Measurements from ENCODE around the gene PTPDC1.

Gene PTPDC1, protein sequence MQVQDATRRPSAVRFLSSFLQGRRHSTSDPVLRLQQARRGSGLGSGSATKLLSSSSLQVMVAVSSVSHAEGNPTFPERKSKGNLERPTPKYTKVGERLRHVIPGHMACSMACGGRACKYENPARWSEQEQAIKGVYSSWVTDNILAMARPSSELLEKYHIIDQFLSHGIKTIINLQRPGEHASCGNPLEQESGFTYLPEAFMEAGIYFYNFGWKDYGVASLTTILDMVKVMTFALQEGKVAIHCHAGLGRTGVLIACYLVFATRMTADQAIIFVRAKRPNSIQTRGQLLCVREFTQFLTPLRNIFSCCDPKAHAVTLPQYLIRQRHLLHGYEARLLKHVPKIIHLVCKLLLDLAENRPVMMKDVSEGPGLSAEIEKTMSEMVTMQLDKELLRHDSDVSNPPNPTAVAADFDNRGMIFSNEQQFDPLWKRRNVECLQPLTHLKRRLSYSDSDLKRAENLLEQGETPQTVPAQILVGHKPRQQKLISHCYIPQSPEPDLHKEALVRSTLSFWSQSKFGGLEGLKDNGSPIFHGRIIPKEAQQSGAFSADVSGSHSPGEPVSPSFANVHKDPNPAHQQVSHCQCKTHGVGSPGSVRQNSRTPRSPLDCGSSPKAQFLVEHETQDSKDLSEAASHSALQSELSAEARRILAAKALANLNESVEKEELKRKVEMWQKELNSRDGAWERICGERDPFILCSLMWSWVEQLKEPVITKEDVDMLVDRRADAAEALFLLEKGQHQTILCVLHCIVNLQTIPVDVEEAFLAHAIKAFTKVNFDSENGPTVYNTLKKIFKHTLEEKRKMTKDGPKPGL

DNA sequence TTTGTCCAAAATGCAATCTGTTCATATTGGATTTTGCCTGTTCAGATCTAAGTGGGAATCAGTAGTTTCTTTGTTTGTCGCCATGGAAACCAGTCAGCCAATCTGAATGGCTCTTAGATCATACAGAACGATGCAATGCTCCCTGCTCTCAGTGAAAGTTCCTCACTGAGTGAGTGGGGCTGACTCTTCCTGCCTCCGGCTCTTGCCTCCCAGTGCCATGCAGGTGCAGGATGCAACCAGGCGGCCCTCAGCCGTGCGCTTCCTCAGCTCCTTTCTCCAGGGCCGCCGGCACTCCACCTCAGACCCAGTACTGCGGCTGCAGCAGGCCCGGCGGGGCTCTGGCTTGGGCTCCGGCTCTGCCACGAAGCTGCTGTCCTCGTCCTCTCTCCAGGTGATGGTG is at the start of gene PTPDC1:
Gene PTPDC1, plus strand, starts transcription at position 151 of the 400 bp plus-strand sequence. Its CDS starts 67 bp downstream, at position 218.
- no peak for DNase-seq

DNA sequence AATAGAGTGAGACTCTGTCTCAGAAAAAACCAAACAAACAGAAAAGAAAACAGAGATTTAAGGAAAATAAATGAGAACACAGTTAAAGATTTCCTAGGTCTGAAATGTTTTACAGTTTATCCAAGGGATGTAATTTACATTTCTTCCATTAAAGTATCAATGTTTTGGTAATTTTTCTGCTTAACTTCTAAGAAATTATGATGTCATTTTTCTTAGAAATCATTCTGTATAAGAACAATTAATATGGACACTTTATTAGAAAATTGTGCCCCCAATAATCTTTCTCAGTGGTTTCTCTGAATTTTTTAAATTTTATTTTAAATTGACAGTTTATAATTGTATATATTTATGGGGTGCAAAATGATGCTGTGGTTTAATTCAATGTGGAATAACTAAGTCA is 49.8 kb upstream of the PTPDC1 start:
- DNase-seq = no peak

DNA sequence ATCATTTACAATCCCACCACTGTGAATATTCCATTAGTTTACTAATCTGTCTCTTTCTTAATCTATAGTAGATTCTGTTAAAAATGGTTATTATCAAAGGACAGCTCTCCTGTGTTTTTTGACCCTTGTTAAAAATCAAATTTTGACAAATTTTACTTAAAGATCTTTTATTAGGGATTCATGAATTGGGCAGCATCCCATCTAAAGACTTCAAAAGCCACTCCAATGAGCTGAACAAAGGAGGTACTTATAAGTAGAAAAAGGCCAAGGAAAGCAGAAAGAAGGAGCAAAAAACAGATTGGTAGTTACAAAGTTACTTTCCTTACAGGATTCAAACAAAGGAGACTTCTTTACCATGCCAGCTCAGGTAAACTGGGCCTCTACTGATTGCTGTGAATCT is 44.5 kb upstream of the PTPDC1 start:
- no peak for DNase-seq

DNA sequence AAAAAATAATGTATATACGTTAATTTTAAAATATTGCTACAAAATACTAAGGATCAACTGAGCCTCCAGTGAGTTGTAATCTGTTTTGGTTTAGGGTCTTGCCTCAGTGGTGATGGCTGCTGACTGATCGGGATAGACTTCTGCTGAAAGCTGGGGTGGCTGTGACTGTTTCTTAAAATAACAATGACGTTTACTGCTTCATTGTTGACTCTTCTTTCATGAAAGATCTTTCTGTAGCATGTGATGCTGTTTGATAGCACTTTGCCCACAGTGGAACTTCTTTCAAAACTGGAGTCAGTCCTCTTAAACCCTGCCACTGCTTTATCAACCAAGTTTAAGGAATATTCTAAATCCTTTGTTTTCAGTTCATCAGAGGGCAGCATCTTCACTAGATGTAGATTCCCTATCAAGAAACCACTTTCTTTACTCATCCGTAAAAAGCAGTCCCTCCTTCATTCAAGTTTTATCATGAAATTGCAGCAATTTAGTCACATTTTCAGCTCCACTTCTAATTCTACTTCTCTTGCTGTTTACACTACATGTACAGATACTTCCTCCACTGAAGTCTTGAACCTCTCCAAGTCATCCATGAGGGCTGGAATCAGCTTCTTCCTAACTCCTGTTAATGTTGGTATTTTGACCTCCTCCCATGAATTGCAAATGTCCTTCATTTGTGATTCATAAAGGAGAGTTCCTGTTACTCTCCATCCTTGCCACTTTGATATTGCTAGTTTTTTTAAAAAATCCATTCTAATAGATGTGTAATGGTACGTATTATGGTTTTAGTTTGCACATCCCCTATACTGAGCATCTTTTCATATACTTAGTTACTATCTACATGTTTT is 41.5 kb upstream of the PTPDC1 start:
- DNase-seq = no peak

DNA sequence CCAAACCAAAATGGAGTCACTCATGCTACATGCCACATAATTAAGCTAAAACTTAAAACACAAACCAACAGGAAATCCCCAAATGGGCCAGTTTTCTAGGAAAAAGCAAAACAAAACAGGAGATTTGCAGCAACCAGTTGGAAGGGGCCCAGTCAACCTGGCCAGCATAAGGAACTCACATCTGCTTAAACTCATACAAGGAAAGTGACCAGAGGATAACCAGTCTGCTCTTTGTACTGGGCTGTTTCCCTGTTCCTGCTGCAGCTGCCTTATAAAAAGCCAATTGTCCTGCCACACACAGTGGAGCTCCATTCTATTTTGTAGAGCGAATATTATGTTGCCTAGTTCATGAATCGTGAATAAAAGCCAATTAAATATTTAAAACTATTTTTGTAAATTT is 29.5 kb upstream of the PTPDC1 start:
- no peak for DNase-seq

DNA sequence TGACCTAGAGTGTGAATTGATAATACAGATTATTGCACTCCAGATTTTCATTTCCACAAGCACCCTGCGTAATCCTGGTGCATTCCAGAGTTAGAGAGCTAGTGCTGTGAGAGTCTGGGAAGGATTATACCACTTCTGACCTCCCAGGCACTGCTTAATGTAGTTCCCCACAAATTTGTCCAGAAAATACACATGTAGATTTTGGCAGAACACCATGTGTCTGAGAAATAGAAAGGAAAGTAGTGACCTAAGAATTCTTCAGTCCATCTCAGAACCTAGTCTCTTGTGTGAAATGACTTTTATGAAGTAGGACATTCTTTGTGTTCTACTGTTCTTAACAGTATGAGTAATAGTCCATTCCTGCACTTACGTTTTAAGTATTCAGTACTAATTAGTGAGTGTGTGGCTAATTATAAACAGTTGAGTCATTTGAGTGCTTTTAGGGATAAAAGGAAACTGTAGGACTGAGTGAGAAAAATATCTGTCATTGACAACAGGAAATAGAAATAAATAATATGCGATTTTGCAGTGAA is 27.8 kb upstream of the PTPDC1 start:
- no peak for DNase-seq

DNA sequence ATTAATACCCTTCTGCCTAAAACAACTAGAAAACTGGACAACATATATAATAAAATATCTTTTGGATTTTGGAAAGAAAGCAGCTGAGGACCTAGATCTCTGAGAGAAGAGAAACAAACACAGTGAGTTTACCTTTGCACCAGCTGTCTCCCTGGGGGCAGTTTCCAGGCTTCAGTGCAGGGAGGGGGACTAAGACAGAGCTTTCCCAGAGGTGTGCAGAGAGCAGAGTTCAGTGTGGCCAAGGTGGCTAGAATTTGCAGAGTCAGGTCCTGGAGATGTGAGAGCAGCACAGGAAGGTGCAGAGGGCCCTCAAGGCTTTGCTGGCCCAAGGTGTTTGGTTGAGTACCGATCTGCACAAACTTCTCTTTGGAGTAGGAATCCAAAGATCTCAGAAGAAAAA is 26.3 kb upstream of the PTPDC1 start:
- no peak for DNase-seq

DNA sequence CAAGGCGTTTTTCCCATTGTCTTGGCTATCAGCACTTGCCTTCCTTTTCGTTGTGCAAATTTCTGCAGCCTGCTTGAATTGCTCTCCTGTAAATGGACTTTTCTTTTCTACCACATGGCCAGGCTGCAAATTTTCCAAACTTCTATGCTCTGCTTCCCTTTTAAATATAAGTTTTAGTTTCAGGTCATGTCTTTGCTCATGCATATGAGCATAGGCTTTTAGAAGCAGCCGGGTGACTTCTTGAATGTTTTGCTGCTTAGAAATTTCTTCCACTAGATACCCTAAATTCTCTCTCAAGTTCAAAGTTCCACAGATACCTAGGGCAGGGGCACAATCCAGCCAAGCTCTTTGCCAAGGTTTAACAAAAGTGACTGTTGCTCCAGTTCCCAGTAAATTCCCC is 22.4 kb upstream of the PTPDC1 start:
- DNase-seq = no peak

DNA sequence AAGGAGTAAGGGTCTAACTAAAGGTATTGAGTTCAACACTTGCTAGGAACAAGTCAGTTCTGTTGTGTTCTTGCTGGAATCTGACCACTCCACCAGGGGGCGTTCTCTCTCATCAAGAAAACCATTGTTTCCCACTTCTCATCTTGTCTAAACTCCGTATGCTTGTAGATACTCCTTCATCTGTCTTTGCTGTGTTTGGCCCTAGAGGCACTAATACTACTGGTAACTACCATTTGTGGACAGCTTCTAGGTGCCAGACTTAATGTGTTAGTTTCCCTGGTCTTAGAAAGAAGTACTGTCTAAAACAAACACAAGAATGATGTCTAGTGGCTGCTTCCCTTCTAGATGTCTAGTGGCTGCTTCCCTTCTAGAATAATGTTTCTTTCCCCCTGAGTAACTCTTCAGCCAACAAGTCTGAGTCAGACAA is 18.7 kb upstream of the PTPDC1 start:
- DNase-seq = peak; percentile 36 to 61 (median 50)

DNA sequence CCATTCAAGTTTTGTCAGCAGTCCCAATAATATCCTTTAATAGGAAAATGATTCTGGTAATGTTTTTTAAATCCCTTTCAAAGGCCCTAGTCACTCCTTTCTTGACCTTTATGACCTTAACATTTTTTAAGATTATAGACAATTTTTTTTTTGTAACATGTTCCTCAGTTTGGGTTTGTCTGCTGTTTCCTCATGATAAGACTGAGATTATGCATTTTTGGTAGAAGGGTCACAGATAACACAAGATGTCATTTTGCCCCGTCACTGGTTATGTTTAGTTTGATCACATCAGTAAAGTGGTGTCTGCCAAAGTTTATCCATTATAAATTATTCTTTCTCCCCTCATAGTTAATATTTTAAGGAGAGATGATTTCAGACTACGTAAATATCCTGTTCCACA is 16.0 kb upstream of the PTPDC1 start:
- DNase-seq = no peak

DNA sequence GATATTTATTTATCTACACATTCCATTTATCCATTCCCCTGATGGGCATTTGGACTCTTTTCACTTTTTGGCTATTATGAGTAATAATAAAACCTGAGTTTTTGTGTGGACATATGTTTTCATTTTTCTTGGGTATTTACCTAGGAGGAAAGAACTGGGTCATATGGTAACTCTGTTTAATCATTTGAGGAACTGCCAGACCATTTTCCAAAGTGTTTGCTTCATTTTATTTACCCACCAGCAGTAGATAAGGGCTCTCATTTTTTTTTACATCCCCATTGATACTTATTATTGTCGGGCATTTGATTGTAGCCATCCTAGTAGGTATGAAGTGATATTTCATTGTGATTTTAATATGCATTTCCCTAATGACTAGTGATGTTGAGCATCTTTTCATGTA is 7.7 kb upstream of the PTPDC1 start:
- no peak for DNase-seq

DNA sequence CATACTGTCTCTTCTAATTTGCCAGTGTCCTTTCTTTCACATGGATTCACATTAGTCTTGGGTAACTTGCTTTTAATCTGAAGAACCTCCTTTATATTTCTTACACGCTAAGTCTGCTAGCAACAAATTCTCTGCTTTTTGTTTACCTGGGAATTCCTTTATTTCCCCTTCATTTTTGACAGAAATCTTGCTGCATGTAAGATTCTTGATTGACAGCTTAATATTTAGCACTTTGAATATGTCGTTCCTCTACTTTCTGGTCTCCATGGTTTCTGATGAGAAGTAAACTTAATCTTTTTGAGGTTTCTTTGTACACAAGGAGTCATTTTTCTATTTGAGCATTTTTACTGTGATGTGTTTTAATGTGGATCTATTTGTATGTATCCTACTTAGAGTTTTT is 6.2 kb upstream of the PTPDC1 start:
- no peak for DNase-seq

DNA sequence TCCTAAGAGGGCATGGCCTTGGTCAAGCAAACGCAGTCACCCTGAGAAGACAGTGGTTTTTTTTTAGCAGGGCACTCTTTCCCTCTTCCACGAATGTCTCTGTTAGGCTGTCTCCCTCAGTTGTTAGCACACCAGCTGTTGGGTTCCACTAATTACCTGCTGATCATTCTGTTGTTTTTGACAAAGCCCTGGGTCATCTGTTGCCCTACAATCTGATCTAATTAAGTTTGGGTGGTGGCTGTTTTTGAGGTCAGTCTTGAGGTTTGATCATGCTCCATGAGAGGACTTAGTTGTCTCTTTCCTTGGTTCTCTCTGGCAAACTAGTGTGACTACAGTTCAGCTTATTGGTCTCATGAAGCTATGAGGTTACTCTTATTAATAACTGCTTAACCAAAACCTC is 5.0 kb upstream of the PTPDC1 start:
- no peak for DNase-seq

DNA sequence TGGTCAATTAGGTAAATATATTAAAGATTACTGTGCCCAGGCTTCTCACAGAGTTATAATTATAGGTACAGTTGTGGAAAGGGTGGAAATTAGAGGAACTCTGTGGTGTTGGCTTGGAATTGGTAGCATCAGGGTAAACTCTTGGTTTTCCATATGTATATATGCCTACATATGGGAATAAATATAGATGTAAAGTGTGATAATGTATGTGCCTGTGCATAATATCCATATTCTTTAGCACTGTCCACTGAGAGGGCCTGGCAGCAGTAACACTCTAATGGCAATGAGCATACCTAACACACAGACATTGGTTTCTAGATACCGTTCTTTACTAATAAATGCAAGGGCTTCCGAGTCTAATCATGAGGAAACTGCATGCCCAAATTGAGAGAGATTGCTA is 4.0 kb upstream of the PTPDC1 start:
- no peak for DNase-seq

DNA sequence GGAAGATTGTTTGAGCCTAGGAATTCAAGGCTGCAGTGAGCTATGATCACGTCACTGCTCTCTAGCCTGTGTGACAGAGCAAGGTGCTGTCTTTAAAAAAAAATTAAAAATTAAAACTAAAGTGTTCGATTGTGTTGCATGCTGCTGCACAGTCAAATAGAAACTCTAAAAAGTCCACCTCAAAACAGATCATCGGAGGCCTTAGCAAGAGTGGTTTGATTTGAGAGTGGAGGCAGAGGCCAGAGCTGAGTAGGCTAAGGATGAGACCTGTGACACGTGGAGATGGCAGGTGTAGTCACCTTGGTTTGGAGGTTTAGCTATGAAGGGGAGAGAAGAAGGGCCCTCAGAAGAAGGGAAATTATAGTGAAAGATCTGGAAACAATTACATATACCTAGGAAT is 2.8 kb upstream of the PTPDC1 start:
- DNase-seq = no peak

DNA sequence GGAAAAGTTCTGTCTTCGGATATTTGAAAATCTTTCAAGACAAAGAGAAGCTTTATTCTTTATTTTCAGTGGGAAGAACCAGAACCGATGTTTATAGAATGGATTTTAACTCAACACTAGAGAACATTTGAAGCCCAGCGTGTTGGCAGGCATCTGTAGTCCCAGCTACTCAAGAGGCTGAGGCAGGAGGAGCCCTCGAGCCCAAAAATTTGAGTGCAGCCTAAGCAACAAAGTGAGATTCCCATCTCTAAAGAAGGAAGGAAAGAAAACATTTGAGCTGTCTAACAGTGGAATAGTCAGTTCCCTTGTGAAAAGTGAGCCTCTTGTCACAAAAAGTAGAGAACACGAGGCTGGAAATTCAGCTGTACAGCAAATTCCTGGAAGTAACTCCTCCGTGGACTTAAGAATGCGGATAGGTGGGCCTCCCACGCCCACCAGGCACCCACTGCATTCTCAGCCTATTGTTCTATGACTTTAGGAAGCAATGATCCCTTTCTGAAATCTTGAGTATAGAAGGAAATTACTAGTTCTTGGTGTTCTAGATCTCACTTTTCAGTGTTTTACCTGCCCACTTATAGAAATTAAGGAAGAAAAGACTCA is 2.3 kb upstream of the PTPDC1 start:
- DNase-seq = no peak

DNA sequence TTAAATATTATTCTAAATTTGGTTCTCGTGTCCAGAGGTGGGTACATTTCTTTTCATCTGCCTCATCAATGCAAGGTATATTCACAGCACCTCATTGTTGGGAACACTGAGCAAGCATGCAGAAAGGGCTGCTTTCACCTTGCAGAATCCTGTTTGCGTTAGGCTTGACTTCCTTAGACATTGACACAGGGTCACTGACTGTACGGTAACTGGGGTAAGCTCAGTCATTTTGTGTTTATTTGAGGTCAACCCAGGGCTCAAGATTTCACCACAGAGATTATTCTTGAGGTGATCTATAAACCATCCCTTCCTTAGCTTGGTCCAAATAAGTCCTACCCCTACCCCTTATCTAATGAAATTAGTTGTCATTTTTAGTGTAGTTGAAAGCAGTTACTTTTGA is 1.7 kb upstream of the PTPDC1 start:
- DNase-seq = no peak

DNA sequence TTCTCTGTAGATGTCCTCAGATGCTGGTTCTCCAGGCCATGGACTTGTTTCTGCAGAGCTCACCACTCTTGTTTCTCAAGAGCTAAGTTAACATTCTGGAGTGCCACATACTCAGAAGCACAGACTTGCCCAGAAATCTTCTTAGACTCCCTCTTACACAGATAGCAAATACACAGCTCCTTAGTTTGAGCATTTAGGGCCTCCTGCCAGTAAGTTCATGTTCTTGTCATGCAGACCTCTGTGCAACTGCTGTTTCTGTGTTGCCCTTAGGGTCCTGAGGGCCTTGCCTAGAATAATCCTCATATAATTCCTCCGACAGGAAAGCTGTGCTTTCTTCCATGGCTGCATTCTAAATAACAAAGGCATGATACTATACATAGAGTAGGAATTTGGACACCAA is 1.3 kb upstream of the PTPDC1 start:
- no peak for DNase-seq

DNA sequence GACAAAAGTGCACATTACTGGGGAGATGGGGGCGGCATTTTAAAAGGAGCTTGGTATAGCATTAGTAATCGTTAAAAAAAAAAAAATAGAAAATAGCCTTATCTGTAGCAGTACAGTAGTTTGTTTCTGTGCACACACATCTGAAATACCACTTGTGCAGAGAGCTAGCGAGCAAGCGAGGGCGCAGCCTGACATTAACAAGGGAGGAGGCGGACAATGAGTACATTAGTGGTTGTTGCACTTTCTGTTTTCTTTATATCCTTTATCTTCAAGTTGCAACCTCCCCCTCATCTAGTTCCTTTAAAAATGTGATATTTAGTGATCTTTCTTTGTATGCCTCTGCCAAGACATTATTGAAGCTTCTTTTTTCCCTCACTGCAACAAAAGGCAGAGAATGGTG is 880 bp upstream of the PTPDC1 start:
- no peak for DNase-seq

DNA sequence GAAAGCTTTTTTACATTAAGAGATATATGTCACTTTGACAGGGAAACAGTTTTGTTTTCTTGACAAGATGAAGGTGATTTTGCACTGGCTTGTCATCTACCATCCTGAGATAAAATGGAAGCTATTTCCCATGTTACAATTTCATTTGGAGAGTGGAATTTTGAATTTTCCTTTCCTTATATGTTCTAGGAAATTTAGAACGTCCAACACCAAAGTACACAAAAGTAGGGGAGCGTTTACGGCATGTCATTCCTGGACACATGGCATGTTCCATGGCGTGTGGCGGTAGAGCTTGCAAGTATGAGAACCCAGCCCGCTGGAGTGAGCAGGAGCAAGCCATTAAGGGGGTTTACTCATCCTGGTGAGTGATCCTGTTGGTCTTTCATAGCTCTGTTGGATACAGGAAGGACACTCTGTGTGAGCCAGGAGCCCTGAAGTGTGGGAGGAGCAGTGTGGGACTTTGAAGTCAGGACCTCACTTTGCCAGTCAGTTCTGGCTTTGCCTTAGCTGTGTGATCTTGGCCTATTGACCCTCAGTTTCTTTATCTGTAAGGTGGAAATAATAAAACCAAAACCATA is 887 bp downstream of the PTPDC1 start:
- DNase-seq = no peak

DNA sequence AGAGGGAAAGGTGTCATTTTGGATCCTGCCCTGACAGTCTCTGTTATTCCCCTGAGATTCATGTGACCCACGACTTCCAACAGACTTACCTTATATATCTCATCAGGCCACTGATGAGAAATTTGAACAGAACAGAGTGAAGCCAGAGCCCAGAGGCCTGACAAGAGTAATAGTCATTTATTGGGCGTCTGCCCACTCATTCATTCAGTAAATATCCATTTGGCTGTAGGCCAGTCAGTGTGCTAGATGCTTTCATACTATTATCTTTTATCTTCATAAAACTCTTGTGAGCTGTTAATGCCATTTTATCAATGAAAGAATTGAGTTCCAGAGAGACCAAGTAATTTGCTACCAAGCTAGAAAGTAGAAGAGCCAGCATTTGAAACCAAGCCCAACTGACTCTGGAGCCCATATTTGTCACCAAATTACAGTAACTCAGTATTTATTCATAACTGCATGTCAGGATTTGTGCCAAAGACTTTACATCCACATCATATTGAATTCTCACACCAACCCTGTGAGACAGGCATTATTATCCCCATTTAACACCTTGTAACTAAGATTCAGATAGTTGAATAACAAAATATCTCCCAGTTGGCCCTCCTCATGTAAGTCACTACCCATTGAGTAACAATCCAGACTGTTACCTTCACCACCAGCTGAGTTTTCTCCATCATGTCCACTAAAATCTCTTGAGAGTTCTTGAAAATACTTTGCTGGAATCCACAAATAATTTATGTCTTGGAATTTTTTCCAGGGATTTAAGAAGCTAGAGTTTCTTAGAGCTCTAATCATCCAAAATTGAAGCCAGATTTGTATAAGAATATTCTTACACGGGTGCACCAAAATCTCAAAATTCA is 2.5 kb downstream of the PTPDC1 start:
- DNase-seq = no peak

All from activated naive CD4-positive, alpha-beta T cell (primary cell).